Astrocyte (in vitro differentiated cells and primary cell): Measurements from ENCODE around the gene SH3RF2. TPM values are rescaled to one million over a fixed set of nuclear protein-coding genes. Genes with fewer than 3 reads are reported as not detected.
A peak's percentile ranks its signal among the peaks of the same experiment; 100 is the strongest.

Source experiments
- DNase-seq: peaks from one replicate; pipeline ENCODE4 v3.0.0-alpha.2; 2010; ENCODE audit warnings: low read depth
- FAIRE-seq: peaks from 2 replicates; lab custom pipeline; 2011; peaks lifted over from hg19 to GRCh38; lab: Jason Lieb, UNC
- H2AFZ ChIP-seq: 2 replicates; pipeline ENCODE4 v1.6.0; 2012; ENCODE audit warnings: low read depth, low read length, inconsistent platforms
- H3K27ac ChIP-seq: 2 replicates; pipeline ENCODE4 v1.5.1; 2011; ENCODE audit warnings: low read depth, low read length, inconsistent platforms
- H3K27me3 ChIP-seq: 2 replicates; pipeline ENCODE4 v1.6.0; 2011; ENCODE audit warnings: low read length, inconsistent platforms; ENCODE audit not compliant: insufficient read depth
- H3K36me3 ChIP-seq: 2 replicates; pipeline ENCODE4 v1.5.1; 2011; ENCODE audit warnings: low read length, inconsistent platforms; ENCODE audit not compliant: insufficient read depth
- H3K4me1 ChIP-seq: 2 replicates; pipeline ENCODE4 v1.5.1; 2011; ENCODE audit warnings: low read length, inconsistent platforms; ENCODE audit not compliant: insufficient read depth
- H3K4me2 ChIP-seq: 2 replicates; pipeline ENCODE4 v1.6.0; 2012; ENCODE audit warnings: low read length, inconsistent platforms
- H3K4me3 ChIP-seq: 2 replicates; pipeline ENCODE4 v1.5.1; 2011; ENCODE audit warnings: low read depth, mild to moderate bottlenecking, low read length, inconsistent platforms; ENCODE audit not compliant: insufficient read depth
- H3K79me2 ChIP-seq: 2 replicates; pipeline ENCODE4 v1.6.0; 2012; ENCODE audit warnings: mild to moderate bottlenecking, low read length, inconsistent platforms; ENCODE audit not compliant: insufficient read depth
- H3K9ac ChIP-seq: 2 replicates; pipeline ENCODE4 v1.6.0; 2012; ENCODE audit warnings: mild to moderate bottlenecking, low read length, inconsistent platforms
- H3K9me3 ChIP-seq: 2 replicates; pipeline ENCODE4 v1.5.1; 2012; ENCODE audit warnings: low read depth, mild to moderate bottlenecking, low read length, inconsistent platforms; ENCODE audit not compliant: insufficient read depth
- H4K20me1 ChIP-seq: 2 replicates; pipeline ENCODE4 v1.6.0; 2012; ENCODE audit warnings: low read length, inconsistent platforms; ENCODE audit not compliant: insufficient read depth
- H3K27ac Mint-ChIP-seq: one replicate; pipeline ENCODE4 v1.8.0; 2021; ENCODE audit warnings: mild to moderate bottlenecking, mixed read lengths; ENCODE audit not compliant: unreplicated experiment
- H3K27me3 Mint-ChIP-seq: one replicate; pipeline ENCODE4 v1.8.0; 2021; ENCODE audit warnings: low read depth, mixed read lengths; ENCODE audit not compliant: unreplicated experiment
- H3K36me3 Mint-ChIP-seq: one replicate; pipeline ENCODE4 v1.8.0; 2021; ENCODE audit warnings: low read depth, mixed read lengths; ENCODE audit not compliant: unreplicated experiment
- H3K4me1 Mint-ChIP-seq: one replicate; pipeline ENCODE4 v1.8.0; 2021; ENCODE audit warnings: low read depth, mixed read lengths; ENCODE audit not compliant: unreplicated experiment
- H3K4me3 Mint-ChIP-seq: one replicate; pipeline ENCODE4 v1.8.0; 2021; ENCODE audit warnings: mild to moderate bottlenecking, moderate library complexity, mixed read lengths; ENCODE audit not compliant: unreplicated experiment
- H3K9me3 Mint-ChIP-seq: one replicate; pipeline ENCODE4 v1.8.0; 2021; ENCODE audit warnings: mild to moderate bottlenecking, mixed read lengths; ENCODE audit not compliant: unreplicated experiment
- CTCF ChIP-seq: IDR thresholded peaks from 2 replicates; pipeline ENCODE4 v1.5.1; 2011; ENCODE audit warnings: low read depth, mild to moderate bottlenecking, inconsistent platforms, low read length, moderate library complexity; ENCODE audit not compliant: insufficient read depth
- EZH2 ChIP-seq: IDR thresholded peaks from 2 replicates; pipeline ENCODE4 v1.6.1; 2012; ENCODE audit warnings: mild to moderate bottlenecking, low read length, inconsistent platforms; ENCODE audit not compliant: insufficient read depth
- total RNA-seq: library from RNA; stranded (reverse); gene quantifications from 2 replicates; pipeline ENCODE4 v1.2.1, GENCODE V29; 2021

SH3RF2 gene
- total RNA-seq, 1 donor from 2014 or later = 12.3 TPM

- TF ChIP-seq CTCF (no peak), EZH2 (no peak)
- DNase-seq (peak; percentile 95), FAIRE-seq (peak; percentile 85)
- H3K4me3 Mint-ChIP-seq = no peak overlapping the region
- peak overlapping the region; percentile 57 for H3K4me2 ChIP-seq
- H3K4me1 ChIP-seq = peaks cover 36% of the 10 kb centered on the region
- no peaks in the 10 kb centered on the region for H3K27me3 Mint-ChIP-seq
- H2AFZ ChIP-seq = no peak overlapping the region
- H3K27ac Mint-ChIP-seq = peak overlapping the region; percentile 87
- no peaks in the 10 kb centered on the region for H3K9me3 ChIP-seq
- H3K9me3 Mint-ChIP-seq = no peaks in the 10 kb centered on the region
- H4K20me1 ChIP-seq = no peaks in the 10 kb centered on the region
- peak overlapping the region; percentile 62 for H3K27ac ChIP-seq
- peaks cover 2% of the 10 kb centered on the region for H3K36me3 Mint-ChIP-seq
- peaks cover 47% of the 10 kb centered on the region for H3K4me1 Mint-ChIP-seq
- H3K79me2 ChIP-seq = no peaks in the 10 kb centered on the region
- no peaks in the 10 kb centered on the region for H3K27me3 ChIP-seq
- H3K9ac ChIP-seq = no peak overlapping the region
- H3K36me3 ChIP-seq = no peaks in the 10 kb centered on the region
- H3K4me3 ChIP-seq = no peak overlapping the region
These were observed 39.1 kb downstream of the SH3RF2 start for GRCh38 chr5:145975361-145976066.

GRCh38 chr5:145976431-145977155, 40.2 kb downstream of the SH3RF2 start:
- H3K4me2 ChIP-seq = peak overlapping the region; percentile 57
- no peaks in the 10 kb centered on the region for H3K27me3 ChIP-seq
- H4K20me1 ChIP-seq = no peaks in the 10 kb centered on the region
- FAIRE-seq (peak; percentile 76), DNase-seq (peak; percentile 68)
- H3K4me3 ChIP-seq = no peak overlapping the region
- Mint-ChIP-seq H3K4me1 (peaks cover 42% of the 10 kb centered on the region), H3K27ac (peak overlapping the region; percentile 88), H3K9me3 (no peaks in the 10 kb centered on the region), H3K4me3 (no peak overlapping the region), H3K36me3 (peaks cover 2% of the 10 kb centered on the region), H3K27me3 (no peaks in the 10 kb centered on the region)
- H3K36me3 ChIP-seq = no peaks in the 10 kb centered on the region
- peak overlapping the region; percentile 62 for H3K27ac ChIP-seq
- no peaks in the 10 kb centered on the region for H3K9me3 ChIP-seq
- TF ChIP-seq CTCF (no peak), EZH2 (no peak)
- no peaks in the 10 kb centered on the region for H3K79me2 ChIP-seq
- no peak overlapping the region for H3K9ac ChIP-seq
- peaks cover 40% of the 10 kb centered on the region for H3K4me1 ChIP-seq
- H2AFZ ChIP-seq = no peak overlapping the region
